Activated CD8-positive, alpha-beta memory T cell treated with anti-CD3 and anti-CD28 coated beads for 36 hours (primary cell): ENCODE data around the gene COL8A1. TPM values are rescaled to one million over a fixed set of nuclear protein-coding genes. Genes with fewer than 3 reads are reported as not detected.

ENCODE experiments used
- CTCF ChIA-PET: fragments of 350-600 bp; sonication (Branson Sonifier 250); formaldehyde crosslinking; loops from one replicate; lab custom pipeline; 2021; ENCODE audit warnings: antibody characterized with exemption; lab: Charles Lee
- POLR2A ChIA-PET: fragments of 350-600 bp; sonication (Branson Sonifier 250); formaldehyde crosslinking; loops from one replicate; lab custom pipeline; 2021; ENCODE audit warnings: antibody characterized with exemption; lab: Charles Lee
- total RNA-seq, 2 experiments: library from RNA; stranded (reverse); gene quantifications; one replicate each; pipeline ENCODE4 v1.2.3, GENCODE V29; 2021

The COL8A1 gene
- total RNA-seq, 2 experiments from 2014 or later, result 0.06 TPM; not detected in 1

GRCh38 chr3:99772671-99773070 lies 134.3 kb downstream of the COL8A1 start:
- ChIA-PET CTCF (no interaction called here), POLR2A (no interaction called here)

DNA sequence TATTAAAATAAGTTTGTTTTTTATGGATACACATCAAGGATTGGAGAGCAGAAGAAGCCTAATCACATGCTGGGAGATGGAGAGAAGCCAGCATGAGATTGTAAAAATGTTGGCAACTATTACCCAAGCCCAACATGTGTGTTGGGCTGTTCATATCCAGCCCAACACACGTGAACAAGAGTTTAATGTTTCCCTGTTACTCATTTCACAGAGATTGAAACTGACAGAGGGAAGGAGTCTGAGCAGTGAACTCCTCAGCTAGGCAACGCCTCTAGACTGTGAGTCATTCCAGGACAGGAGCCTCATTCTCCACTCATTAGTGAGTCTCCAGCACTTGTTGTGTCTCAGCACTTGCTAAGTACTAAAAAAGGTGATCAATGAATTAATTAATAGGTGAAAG lies 136.1 kb downstream of the COL8A1 start:
- ChIA-PET POLR2A (no interaction called here), CTCF (no interaction called here)

DNA sequence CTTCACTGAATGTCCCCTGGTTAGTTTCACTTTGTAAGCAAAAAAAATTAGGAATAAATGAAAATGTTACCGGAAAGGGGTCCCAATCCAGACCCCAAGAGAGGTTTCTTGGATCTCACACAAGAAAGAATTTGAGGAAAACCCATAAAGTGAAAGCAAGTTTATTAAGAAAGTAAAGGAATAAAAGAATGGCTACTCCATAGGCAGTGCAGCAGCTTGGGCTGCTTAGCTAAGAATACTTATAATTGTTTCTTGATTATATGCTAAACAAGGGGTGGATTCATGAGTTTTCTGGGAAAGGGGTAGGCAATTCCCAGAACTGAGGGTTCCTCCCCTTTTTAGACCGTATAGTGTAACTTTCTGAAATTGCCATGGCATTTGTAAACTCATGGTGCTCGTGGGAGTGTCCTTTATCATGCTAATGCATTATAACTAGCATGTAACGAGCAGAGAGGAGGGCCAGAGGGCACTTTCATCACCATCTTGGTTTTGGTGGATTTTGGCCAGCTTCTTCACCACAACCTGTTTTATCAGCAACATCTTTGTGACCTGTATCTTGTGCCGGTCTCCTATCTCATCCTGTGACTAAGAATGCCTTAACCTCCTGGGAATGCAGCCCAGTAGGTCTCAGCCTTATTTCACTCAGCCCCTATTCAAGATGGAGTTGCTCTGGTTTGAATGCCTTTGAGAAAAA lies 138.3 kb downstream of the COL8A1 start:
- ChIA-PET POLR2A (no interaction called here), CTCF (no interaction called here)

GRCh38 chr3:99777210-99777549 lies 138.8 kb downstream of the COL8A1 start:
- POLR2A ChIA-PET, result no interaction called here
- CTCF ChIA-PET, result no interaction called here

GRCh38 chr3:99777708-99778107 lies 139.3 kb downstream of the COL8A1 start:
- ChIA-PET CTCF (no interaction called here), POLR2A (no interaction called here)

- ChIA-PET CTCF (no interaction called here), POLR2A (no interaction called here)
Measured at GRCh38 chr3:99780749-99781148, 142.4 kb downstream of the COL8A1 start.

GRCh38 chr3:99781761-99782160 lies 143.4 kb downstream of the COL8A1 start:
- ChIA-PET POLR2A (no interaction called here), CTCF (interaction anchor here (1.5 kb wide), 1 partner anchor 27 kb away, joined by 3 read pairs; no protein-coding TSS in a partner anchor)

GRCh38 chr3:99783011-99783573 lies 144.7 kb downstream of the COL8A1 start:
- CTCF ChIA-PET, result interaction anchor here (1.5 kb wide), 1 partner anchor 25 kb away, joined by 3 read pairs; no protein-coding TSS in a partner anchor

GRCh38 chr3:99789011-99789721 lies 150.8 kb downstream of the COL8A1 start:
- POLR2A ChIA-PET, result no interaction called here
- CTCF ChIA-PET, result no interaction called here

More at GRCh38 chr3:99783011-99783573, 144.7 kb downstream of the COL8A1 start:
- POLR2A ChIA-PET, result no interaction called here

GRCh38 chr3:99794485-99794884 lies 156.1 kb downstream of the COL8A1 start:
- POLR2A ChIA-PET, result no interaction called here

DNA sequence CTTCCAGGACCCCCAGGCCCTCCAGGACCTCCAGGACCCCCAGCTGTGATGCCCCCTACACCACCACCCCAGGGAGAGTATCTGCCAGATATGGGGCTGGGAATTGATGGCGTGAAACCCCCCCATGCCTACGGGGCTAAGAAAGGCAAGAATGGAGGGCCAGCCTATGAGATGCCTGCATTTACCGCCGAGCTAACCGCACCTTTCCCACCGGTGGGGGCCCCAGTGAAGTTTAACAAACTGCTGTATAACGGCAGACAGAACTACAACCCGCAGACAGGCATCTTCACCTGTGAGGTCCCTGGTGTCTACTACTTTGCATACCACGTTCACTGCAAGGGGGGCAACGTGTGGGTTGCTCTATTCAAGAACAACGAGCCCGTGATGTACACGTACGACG lies 157.2 kb downstream of the COL8A1 start:
- ChIA-PET CTCF (no interaction called here), POLR2A (no interaction called here)

More at GRCh38 chr3:99794485-99794884, 156.1 kb downstream of the COL8A1 start:
- CTCF ChIA-PET, result no interaction called here

- CTCF ChIA-PET, result no interaction called here
- POLR2A ChIA-PET, result no interaction called here
Measured at GRCh38 chr3:99799422-99799821, 161.0 kb downstream of the COL8A1 start.

DNA sequence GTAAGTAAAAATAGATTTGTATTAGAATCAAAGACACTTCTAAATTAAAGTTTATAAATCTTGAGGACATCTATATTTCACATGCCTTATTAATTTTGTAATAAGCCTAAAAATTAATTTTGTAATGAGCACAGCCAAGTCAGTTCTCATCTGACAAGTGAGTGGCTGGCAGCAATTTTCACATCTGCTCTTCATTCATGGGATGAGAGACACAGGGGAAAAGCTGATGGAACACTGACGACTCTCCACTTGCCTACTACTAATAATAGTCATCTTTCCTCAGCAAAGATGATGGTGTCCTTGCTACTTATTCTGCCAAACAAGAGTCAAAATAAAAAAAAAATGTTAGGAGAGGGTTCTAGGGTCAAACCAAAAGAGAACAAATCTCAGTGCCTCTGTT lies 164.9 kb downstream of the COL8A1 start:
- POLR2A ChIA-PET, result no interaction called here

DNA sequence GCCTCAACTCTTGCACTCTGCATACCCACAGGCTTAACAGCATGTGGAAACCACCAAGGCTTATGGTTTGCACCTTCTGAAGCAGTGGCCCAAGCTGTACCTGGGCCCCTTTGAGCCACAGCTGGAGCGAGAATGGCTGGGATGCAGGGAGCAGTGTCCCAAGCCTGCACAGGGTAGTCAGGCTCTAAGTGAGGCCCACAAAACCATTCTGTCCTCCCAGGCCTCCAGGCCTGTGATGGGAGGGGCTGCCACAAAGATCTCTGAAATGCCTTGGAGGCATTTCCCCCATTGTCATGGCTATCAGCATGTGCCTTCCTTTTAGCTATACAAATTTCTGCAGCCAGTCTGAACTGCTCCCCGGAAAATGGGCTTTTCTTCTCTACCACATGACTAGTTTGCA lies 166.8 kb downstream of the COL8A1 start:
- ChIA-PET POLR2A (no interaction called here), CTCF (no interaction called here)

More for the DNA sequence above, 164.9 kb downstream of the COL8A1 start:
- CTCF ChIA-PET, result no interaction called here

DNA sequence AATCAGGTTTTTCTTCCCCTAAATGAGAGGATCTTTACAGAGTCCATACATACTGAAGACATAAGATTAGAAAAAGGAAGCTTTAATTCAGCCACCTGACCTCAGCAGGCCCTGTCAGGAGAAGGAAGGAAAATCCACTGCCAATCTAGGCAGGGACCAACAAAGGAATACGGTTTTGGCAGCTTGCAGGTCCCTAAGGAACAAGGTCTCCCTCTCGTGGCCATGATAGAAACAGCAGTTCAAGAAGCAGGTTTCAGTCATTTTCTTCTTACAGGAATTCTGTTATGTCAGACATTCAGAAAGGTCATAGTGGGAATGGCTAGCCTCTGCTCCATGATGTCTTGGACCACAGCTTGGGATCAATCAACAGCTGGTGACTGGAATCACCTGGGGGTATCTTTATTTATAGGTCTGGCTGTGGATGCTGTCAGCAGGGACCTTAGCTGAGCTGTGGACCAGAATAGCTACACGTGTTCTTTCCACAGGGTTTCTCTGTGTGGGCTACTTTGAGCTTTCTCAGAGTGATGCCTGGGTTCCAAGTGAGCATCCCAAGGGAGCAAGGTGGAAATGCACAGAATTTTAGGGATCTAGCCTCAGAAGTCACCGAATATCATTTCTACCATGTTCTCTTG lies 169.9 kb downstream of the COL8A1 start:
- ChIA-PET POLR2A (no interaction called here), CTCF (interaction anchor here (0.7 to 1.6 kb wide), 4 partner anchors 10 to 446 kb away, joined by 3 to 8 read pairs (median 3); partner anchors contain the start of gene CMSS1)

DNA sequence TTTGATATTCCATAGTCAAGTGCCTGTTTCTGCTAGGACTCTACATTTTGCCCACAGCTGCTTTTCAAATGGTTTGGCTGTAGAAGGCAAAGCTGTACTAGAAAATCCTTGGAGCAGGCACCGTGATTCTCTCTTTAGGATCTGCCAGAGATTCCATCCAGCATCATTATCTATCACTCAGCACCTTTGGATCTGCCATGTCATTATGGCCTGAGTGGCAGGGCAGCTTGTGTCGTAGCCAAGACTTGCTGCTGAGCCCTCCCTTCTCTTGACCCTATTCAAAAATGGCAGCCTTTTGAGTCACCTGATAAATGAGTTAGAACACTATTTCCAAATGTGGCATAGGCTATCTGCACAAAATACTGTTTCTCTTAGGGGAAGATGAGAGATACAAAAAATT lies 171.2 kb downstream of the COL8A1 start:
- CTCF ChIA-PET, result no interaction called here
- POLR2A ChIA-PET, result no interaction called here

DNA sequence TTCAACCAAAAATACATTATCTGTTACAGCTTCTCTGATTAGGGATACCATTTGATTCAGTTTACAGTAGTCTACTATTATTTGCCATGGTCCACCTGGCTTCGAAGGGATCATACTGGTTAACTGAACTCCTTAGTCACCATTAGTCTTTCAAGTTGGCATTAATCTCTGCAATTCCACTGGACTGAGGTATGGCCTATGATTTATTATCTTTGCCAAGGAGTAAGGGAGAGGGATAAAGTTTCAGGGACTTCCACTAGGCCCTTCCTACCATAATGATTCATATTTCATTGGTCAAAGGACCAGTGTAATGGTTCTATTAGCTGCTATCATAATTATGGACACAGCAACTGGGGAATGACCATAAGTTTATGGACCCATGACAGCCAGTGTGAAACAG lies 172.0 kb downstream of the COL8A1 start:
- ChIA-PET CTCF (no interaction called here), POLR2A (no interaction called here)

- CTCF ChIA-PET, result interaction anchor here (0.6 kb wide), 1 partner anchor 17 kb away, joined by 3 read pairs; no protein-coding TSS in a partner anchor
- POLR2A ChIA-PET, result no interaction called here
Measured at GRCh38 chr3:99817047-99817436, 178.6 kb downstream of the COL8A1 start.

GRCh38 chr3:99817437-99818240 lies 179.2 kb downstream of the COL8A1 start, which contains the start of gene CMSS1:
TSS of gene CMSS1 (plus strand) at chr3:99817862.
- ChIA-PET POLR2A (interaction anchor here (0.8 to 0.9 kb wide), 2 partner anchors 10 to 1224 kb away, joined by 3 to 11 read pairs; partner anchors contain the start of gene CPOX), CTCF (interaction anchor here (0.6 to 1.8 kb wide), 2 partner anchors 10 to 17 kb away, joined by 3 to 8 read pairs; no protein-coding TSS in a partner anchor)
